GM21515 (cell line): ENCODE measurements around the gene BSND.

ENCODE experiments used
- ATAC-seq: cut with Tn5 transposase; IDR thresholded peaks from one replicate; pipeline ENCODE4 v1.9.1; 2021; ENCODE audit not compliant: unreplicated experiment

BSND gene

DNA sequence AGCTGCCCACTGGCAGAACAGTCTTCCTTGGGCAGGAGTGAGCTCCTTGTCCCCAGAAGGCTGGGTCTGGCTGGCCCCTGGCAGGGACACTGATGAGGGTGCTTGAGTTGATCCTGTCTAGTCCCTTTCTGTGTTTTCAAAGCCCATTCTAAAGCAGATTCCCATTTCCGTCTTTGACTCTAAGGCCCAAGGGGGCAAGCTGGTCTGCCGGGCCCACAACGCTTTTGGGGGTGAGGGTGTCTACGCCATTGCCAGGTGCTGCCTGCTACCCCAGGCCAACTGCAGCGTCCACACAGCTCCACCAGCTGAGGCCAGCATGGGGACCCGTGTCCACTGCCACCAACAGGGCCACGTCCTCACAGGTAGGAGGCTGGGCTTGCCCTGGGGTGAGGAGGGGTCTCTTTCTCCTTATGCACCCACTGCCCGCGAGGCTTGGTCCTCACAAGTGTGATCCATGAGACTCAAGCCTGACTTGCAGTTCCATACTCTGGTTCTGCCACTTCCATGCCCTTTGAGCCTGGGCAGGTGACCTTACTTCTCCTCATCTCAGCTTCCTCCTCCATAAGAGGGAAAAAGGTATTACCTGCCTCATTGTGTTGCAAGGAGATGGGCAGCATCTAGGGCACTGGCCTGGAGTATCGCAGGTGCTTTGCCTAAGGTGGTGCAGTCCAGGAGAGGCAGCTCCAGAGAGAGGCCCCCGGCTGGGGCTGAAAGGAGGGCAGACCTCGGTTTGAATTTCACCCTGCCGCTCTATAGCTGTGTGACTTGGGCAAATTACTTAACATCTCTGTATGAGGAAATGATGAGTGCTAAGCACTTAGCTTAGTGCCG, 60.8 kb downstream of the BSND start:
- ATAC-seq, result no peak

GRCh38 chr1:55060133-55060999, 61.6 kb downstream of the BSND start:
- no peak for ATAC-seq

GRCh38 chr1:55061000-55061705, 62.4 kb downstream of the BSND start:
- no peak for ATAC-seq
